ENCODE measurements around the gene PLEKHA1. TPM values are rescaled to one million over a fixed set of nuclear protein-coding genes. Genes with fewer than 3 reads are reported as not detected.
A peak's percentile ranks its signal among the peaks of the same experiment; 100 is the strongest.

PLEKHA1 gene
- total and polyA plus RNA-seq, 2 of the 13 experiments (the other 11 are each of a cell fraction or from before 2014, with no cell fraction given) = 32.2 to 53.3 TPM

DNA sequence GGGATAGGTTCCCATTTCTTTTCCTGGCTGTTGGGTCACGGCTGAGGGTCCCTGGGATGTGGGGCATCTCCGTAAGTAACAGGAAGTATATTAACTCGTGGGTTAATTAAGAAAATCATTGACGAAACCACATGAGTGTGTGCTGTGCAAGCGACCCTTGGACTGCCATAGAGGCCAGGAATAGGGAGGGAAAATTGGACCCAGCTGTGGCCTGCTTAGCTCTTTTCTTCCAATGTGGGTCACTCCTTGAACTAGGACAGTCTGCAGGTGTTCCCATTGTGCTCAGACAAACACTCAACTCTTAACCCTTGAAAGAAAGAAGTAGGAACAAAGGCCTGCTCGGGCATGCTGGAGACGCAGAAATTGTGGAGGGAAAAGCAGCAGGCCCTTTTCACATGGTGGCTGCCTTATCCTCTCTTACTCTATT, 25.6 kb upstream of the PLEKHA1 start (continued):
- TF ChIP-seq GABPA (IDR thresholded peaks at IDR 0.05; ENCODE audit: low read depth, low read length) (no peak), GABPA (CRISPR knock-in tag; IDR thresholded peaks at IDR 0.05; ENCODE audit: low read depth) (no peak), CBX5 (CRISPR knock-in tag; IDR thresholded peaks at IDR 0.05; ENCODE audit: borderline replicate concordance) (no peak), RXRA (CRISPR knock-in tag; IDR thresholded peaks at IDR 0.05) (no peak), ZBTB38 (CRISPR knock-in tag; IDR thresholded peaks at IDR 0.05) (no peak), GTF2F1 (IDR thresholded peaks at IDR 0.05; ENCODE audit: low read length) (no peak), DMAP1 (CRISPR knock-in tag; IDR thresholded peaks at IDR 0.05) (no peak), ZFP36 (IDR thresholded peaks at IDR 0.05; ENCODE audit: borderline replicate concordance, low read depth, low read length, partially characterized antibody) (no peak), JDP2 (CRISPR knock-in tag; IDR thresholded peaks at IDR 0.05; ENCODE audit: borderline replicate concordance) (no peak), ZNF12 (CRISPR knock-in tag; IDR thresholded peaks at IDR 0.05) (no peak), HOXA5 (CRISPR knock-in tag; IDR thresholded peaks at IDR 0.05) (no peak), ATF1 (CRISPR knock-in tag; IDR thresholded peaks at IDR 0.05) (no peak), ZNF780A (CRISPR knock-in tag; IDR thresholded peaks at IDR 0.05) (no peak), PHF5A (CRISPR knock-in tag; IDR thresholded peaks at IDR 0.05; ENCODE audit: low read depth, unreplicated experiment) (no peak), ZNF143 (CRISPR knock-in tag; IDR thresholded peaks at IDR 0.05) (no peak), SP4 (CRISPR knock-in tag; IDR thresholded peaks at IDR 0.05) (no peak), REL (CRISPR knock-in tag; conservative IDR thresholded peaks at IDR 0.05) (no peak), SPEN (CRISPR knock-in tag; IDR thresholded peaks at IDR 0.05; ENCODE audit: low read depth) (no peak), HNF4A (CRISPR knock-in tag; IDR thresholded peaks at IDR 0.05) (peak; percentile 75), SMAD1 (CRISPR knock-in tag; IDR thresholded peaks at IDR 0.05; ENCODE audit: borderline replicate concordance, low read depth) (no peak), HNF4G (IDR thresholded peaks at IDR 0.05; ENCODE audit: borderline replicate concordance, low read depth, low read length) (peak; percentile 78), HNF4G (CRISPR knock-in tag; IDR thresholded peaks at IDR 0.05; ENCODE audit: borderline replicate concordance, low read depth) (no peak), ZNF619 (CRISPR knock-in tag; IDR thresholded peaks at IDR 0.05) (no peak), EHMT2 (IDR thresholded peaks at IDR 0.05; ENCODE audit: borderline replicate concordance, low read depth, low read length) (0 out of 2 replicates have a peak, but pooled peaks have one; percentile 23), ZNF329 (CRISPR knock-in tag; IDR thresholded peaks at IDR 0.05; ENCODE audit: low read depth) (no peak), ZNF598 (CRISPR knock-in tag; IDR thresholded peaks at IDR 0.05; ENCODE audit: borderline replicate concordance) (no peak), ZNF510 (CRISPR knock-in tag; IDR thresholded peaks at IDR 0.05; ENCODE audit: low read depth) (no peak)
- TF ChIP-seq, protein P1, sequence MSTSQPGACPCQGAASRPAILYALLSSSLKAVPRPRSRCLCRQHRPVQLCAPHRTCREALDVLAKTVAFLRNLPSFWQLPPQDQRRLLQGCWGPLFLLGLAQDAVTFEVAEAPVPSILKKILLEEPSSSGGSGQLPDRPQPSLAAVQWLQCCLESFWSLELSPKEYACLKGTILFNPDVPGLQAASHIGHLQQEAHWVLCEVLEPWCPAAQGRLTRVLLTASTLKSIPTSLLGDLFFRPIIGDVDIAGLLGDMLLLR (CRISPR knock-in tag; IDR thresholded peaks at IDR 0.05) = no peak
- TF ChIP-seq, protein P2, sequence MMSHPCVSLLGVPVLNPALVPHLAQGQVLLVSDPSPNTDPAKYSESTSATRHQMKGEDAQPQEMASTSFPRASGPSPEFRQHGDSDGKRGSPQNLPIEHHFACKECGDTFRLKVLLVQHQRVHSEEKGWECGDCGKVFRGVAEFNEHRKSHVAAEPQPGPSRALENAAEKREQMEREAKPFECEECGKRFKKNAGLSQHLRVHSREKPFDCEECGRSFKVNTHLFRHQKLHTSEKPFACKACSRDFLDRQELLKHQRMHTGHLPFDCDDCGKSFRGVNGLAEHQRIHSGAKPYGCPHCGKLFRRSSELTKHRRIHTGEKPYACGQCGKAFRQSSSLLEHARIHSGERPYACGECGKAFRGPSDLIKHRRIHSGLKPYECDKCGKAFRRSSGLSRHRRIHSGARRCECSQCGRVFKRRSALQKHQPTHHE (CRISPR knock-in tag; IDR thresholded peaks at IDR 0.05; ENCODE audit: borderline replicate concordance) = no peak
- TF ChIP-seq, protein P3, sequence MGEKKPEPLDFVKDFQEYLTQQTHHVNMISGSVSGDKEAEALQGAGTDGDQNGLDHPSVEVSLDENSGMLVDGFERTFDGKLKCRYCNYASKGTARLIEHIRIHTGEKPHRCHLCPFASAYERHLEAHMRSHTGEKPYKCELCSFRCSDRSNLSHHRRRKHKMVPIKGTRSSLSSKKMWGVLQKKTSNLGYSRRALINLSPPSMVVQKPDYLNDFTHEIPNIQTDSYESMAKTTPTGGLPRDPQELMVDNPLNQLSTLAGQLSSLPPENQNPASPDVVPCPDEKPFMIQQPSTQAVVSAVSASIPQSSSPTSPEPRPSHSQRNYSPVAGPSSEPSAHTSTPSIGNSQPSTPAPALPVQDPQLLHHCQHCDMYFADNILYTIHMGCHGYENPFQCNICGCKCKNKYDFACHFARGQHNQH (CRISPR knock-in tag; IDR thresholded peaks at IDR 0.05) = no peak
- TF ChIP-seq, protein P4, sequence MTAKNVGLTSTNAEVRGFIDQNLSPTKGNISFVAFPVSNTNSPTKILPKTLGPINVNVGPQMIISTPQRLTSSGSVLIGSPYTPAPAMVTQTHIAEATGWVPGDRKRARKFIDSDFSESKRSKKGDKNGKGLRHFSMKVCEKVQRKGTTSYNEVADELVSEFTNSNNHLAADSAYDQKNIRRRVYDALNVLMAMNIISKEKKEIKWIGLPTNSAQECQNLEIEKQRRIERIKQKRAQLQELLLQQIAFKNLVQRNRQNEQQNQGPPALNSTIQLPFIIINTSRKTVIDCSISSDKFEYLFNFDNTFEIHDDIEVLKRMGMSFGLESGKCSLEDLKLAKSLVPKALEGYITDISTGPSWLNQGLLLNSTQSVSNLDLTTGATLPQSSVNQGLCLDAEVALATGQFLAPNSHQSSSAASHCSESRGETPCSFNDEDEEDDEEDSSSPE (CRISPR knock-in tag; IDR thresholded peaks at IDR 0.05) = peak; percentile 43; the same call in 1 of the 2 replicates
